ENCODE results near the gene ANKH.
"Not testable (repeated sequence)": the region's sequence is repeated elsewhere in the genome, so short reads cannot be mapped to it uniquely, and the experiment has no call there.

The ANKH gene

DNA sequence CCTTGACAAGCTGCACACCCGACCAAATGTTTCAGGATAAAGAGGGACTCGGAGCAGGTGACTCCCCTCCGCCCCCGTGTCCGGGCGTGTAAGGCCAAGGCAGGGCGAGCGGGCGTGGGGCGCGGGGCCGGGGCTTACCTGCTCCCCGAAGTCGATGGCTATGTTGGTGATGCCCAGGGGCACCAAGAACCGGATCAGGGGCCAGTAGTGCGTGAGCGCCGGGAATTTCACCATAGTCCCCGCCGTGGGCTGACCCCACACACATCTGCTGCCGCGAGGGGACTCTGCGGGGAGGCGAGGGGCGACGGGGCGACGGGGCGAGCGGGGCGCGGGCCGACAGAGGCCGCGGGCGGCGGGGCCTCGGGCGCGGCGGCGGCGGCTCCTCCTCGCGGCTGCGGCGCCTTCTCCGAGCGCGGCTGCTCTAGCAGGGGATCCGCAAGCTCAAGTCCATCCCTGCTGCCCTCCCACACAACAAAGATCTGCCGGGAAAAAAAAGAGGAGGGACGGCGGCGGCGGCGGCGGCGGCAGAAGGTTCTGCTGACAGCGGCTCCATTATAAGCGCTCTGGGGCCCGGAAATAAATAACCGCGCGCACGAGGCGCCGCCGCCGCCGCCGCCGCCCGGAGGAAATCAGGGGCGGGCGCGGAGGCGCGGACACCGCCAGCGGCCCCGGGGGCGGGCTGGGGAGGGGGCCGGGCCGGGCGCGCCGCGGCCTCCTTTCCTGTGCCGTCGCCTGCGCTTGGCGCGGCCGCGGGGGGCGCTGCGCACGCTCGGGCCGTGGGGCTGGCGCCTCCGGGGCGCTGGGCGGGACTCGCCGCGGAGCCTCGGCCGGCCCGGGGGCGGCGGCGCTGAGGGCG, at the start of gene ANKH:
Gene ANKH (minus strand): TSS at position 565 of the 856 bp plus-strand sequence. CDS start 331 bp downstream, at position 234.
- DNase-seq: peak; percentile 40 to 49

DNA sequence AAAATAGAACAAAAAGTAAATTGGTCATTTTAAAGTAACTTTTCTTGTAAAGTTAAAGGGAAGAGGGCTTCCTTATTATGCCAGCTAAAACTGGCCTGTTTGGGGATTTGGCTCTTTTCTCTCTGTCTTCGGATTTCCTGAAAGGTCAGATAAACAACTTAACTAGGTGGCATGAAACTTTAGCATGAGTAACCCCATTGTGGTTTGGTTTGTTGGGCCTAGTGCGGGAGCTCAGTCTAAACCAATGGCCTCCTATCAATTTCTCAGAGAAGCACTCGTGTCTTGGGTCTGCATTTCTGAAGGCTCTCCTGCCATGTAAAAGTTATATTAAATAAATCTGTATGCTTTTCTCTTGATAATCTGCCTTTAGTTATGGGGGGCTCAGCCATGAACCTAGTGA, 48.5 kb upstream of the ANKH start:
- no peak for DNase-seq

DNA sequence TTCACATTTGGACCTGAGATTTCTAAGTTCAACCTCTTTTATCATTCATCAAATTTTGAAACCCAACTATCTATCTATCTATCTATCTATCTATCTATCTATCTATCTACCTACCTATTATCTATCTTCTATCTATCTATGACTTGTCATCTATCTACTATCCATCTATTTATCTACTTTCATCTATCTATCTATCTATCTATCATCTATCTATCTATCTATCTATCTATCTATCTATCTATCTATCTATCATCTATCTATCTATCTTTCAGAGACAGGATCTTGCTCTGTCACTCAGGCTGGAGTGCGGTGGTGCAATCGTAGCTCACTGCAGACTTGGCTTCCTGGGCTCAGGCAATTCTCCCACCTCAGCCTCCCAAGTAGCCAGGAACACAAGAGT, 47.5 kb upstream of the ANKH start:
- not testable (repeated sequence) for DNase-seq

GRCh38 chr5:14917719-14918118, 46.1 kb upstream of the ANKH start:
- no peak for DNase-seq

DNA sequence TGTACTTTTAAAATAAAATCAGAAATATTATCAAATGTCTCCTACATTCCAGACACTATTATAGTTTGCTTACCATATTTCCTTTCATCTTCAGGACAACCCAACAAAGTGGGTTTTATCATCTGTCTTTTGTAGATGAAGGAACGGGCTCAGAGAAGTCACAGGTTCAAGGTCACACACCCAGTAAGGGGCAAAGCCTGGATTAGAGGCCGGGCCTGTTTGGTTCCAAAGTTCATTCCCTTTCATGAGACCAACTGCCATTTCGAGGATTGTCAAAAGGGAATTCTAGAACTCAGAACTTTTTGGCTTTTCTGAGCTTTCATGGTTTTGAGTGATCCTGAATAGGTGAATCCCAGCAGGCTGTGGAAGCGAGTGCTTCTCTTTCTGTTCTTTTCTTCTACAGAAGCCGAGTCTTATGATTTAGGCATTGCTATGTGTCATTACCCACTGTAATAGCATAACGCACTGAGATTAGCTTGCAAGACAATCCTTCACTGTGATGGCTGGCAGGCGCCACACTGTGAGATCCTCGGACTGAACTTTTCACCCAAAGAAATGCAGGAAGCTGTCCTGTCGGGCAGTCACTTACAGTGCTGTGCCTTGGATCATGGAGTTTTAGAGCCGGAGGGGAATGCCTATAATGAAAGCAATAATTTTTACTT, 43.8 kb upstream of the ANKH start:
- DNase-seq: no peak

GRCh38 chr5:14914623-14915260, 43.2 kb upstream of the ANKH start:
- DNase-seq: no peak

- no peak for DNase-seq
Observed at GRCh38 chr5:14914193-14914592, 42.6 kb upstream of the ANKH start.

DNA sequence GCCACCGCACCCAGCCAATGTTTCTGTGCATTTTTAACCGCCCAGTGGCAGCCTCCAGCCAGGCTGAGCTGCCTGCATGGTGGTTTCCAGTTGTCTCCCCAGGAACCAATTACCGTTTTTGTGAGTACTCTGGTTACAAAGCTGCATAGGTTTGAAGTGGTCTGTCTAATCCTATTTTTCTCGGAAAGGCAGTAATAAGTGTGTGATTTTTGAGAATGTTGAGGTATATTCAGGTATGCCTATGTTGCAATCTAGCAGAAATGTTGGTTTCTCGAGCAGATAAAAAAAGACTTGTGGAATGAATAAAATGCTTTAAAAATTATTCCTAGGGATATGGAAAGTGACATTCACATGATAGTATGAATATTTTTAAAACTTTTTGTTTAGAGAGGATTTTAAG, 41.5 kb upstream of the ANKH start:
- no peak for DNase-seq

DNA sequence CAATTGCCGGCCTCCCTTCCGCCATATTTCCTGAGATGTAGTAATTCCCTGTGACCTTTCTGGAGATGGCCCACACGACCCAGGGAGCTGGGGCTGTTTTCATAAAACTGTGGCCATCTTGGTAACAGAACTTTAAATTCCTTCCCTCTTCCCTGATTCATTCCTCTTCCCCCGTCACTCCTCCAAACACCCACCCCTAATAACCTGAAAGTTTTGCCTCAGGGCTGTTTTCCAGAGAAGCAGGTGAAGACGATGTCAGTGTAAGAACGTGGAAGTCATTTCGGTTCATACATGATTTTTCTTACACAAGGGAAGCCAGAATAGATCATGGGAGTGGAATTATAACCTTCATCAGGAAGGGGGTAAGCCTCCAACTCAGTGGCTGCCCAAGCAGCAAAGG, 40.6 kb upstream of the ANKH start:
- no peak for DNase-seq

DNA sequence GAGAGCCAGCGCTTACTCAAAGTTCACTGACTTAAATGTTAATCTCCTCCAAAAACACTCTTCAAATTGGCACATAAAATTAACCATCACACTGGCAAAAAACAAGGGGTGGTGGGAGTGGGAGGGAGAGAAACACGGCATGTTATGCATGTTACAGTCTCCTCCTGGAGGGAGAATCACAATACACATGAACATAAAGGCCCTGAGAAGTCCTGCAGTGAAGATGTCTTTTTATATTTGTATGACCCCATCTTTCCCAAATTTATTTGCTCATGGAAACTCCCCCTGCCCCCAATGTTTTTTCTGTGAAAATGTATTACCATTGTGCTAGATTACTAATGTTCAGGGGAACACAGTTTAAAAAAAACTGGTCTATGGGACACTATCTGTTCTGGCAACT, 37.8 kb upstream of the ANKH start:
- no peak for DNase-seq

GRCh38 chr5:14908172-14908571, 36.6 kb upstream of the ANKH start:
- no peak for DNase-seq

DNA sequence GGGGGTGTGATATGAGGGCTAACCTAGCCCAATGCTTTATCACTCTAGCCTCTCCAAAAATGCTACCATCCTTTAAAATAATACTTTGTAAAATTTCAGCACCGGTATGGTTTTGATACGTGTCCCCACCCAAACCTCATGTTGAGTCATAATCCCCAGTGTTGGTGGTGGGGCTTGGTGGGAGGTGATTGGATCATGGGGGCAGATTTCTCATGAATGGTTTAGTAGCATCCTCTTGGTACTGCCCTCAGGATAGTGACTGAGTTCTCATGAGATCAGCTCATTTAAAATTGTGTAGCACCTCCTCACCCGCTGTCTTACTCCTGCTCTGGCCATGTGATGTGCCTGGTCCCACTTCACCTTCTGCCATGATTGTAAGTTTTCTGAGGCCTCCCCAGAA, 35.0 kb upstream of the ANKH start:
- DNase-seq: no peak

DNA sequence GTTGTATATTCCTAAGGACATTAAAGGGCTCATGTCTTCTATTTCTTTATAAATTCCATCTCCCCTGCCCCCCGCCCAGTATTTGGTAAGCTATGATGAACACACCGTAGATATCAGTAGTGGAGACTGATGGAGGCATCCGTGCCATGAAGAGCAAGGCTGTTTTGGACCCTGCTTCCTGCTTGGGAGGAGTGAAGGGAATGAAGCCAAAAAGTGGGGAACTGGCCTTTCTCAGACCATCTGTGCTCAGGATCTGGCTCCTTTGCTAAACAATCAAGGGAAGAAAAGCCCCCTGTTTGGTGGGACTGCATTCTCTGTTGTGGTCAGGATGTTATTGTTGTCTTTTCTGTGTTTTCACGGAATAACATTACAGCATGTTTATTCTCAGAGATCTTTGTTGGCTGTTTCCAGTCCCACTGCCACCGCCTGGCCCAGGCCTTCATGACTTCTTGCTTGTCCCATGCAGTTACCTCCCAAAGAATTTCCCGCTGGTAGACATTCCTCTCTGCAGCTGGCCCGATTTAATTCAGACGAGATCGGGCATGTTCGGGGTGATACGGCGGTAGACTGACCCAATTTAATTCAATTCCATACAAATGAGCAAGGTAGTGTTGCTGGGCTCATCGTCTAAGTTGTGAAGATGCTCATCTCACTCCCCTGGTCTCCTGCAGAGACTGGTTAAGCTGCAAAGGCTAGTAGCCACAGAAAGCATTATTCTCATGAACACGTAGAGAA, 31.4 kb upstream of the ANKH start:
- DNase-seq: no peak

GRCh38 chr5:14901462-14902051, 30.0 kb upstream of the ANKH start:
- no peak for DNase-seq

GRCh38 chr5:14900693-14901461, 29.3 kb upstream of the ANKH start:
- DNase-seq: no peak

GRCh38 chr5:14896131-14896530, 24.6 kb upstream of the ANKH start:
- DNase-seq: no peak

DNA sequence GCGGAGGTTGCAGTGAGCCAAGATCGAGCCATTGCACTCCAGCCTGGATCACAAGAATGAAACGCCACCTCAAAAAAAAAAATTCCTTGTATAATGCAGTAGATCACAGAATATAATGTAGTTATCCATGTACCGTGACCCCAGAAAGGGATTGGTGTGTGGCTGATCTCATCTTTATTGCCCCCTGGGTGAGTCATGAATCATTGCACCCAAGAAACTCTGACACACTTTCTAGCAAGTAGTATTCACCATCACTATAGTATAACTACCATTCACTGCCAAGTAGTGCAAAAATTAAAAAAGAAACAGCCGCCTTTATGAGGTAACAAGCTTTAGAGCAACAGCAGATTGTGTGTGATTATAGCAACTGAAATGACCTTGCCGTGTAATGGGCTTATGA, 23.7 kb upstream of the ANKH start:
- DNase-seq: no peak

DNA sequence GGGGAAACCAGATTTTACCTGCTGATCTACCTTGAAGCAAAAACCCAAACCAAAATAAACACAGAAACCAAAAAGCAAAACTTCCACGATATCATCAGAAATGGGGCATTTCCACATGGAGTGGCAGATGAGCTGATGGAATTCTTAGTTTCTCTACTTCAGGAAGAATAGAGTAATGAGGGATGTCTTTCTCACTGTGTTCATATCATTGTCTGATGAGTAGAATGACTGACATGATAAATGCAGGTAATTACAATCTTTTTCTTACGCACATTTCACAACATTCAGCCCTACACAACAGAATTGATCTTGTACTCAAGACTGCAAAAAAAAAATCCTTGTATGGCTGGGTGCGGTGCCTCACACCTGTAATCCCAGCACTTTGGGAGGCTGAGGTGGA, 23.2 kb upstream of the ANKH start:
- no peak for DNase-seq

- no peak for DNase-seq
Observed at GRCh38 chr5:14893381-14893780, 21.8 kb upstream of the ANKH start.

DNA sequence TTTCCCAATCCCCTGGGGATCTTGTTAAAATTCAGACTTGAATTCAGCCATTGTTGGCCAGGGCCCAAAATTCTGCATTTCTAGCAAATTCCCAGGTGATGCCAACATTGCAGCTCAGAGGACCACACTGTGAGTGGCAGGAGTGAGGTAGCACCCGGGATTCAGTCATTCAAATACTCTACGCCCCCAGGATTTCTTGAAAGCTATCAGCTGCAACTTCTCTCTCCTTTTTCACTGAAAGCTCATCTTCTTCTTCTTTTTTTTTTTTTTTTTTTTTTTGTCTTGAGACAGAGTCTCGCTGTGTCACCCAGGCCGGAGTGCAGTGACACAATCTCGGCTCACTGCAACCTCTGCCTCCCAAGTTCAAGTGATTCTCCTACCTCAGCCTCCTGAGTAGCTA, 19.3 kb upstream of the ANKH start:
- DNase-seq: no peak

DNA sequence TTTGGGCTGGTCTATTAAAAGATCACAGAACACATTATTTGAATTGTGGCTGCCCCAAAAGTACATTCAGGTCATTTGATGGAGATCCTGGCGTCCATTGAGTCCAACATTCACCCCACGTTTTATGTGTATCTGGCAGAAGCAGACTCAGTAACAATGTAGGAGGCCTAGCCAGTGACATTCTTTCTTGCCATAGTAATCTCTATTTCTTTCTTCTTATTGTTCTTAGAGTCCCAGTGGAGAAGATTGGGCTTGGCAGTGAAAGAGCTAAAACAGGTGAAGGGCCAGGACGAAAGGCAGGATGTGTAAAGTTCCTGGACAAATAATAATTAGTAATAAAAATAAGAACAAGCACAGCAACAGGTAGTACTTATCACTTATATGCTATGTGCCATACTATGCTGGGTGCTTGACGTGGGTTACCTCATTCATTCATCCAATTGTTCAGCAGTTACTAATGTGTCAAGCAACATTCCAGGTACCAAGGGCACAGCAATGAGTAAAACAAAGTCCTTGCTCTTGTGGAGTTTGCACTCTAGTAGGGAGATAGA, 12.6 kb upstream of the ANKH start:
- no peak for DNase-seq

Measured in Kasumi-1 (cell line).